HG02852 (cell line): ENCODE data around the gene MOB2.
"Not testable (repeated sequence)": the region's sequence is repeated elsewhere in the genome, so short reads cannot be mapped to it uniquely, and the experiment has no call there.

Source experiments
- ATAC-seq: cut with Tn5 transposase; IDR thresholded peaks from one replicate; pipeline ENCODE4 v1.9.1; 2021; ENCODE audit warnings: mild to moderate bottlenecking, moderate library complexity; ENCODE audit not compliant: unreplicated experiment

The MOB2 gene

GRCh38 chr11:1518301-1518700 lies 31.7 kb upstream of the MOB2 start:
- no peak for ATAC-seq

- ATAC-seq: no peak
Measured at GRCh38 chr11:1517117-1518005, 30.8 kb upstream of the MOB2 start.

GRCh38 chr11:1516273-1517067 lies 29.9 kb upstream of the MOB2 start:
- no peak for ATAC-seq

- no peak for ATAC-seq
Measured at GRCh38 chr11:1515082-1516060, 28.8 kb upstream of the MOB2 start.

- no peak for ATAC-seq
Measured at GRCh38 chr11:1514336-1515061, 27.9 kb upstream of the MOB2 start.

- ATAC-seq: no peak
Measured at GRCh38 chr11:1513326-1514296, 27.0 kb upstream of the MOB2 start.

GRCh38 chr11:1512531-1513258 lies 26.1 kb upstream of the MOB2 start:
- not testable (repeated sequence) for ATAC-seq

- no peak for ATAC-seq
Measured at GRCh38 chr11:1511937-1512496, 25.4 kb upstream of the MOB2 start.

GRCh38 chr11:1510928-1511327 lies 24.3 kb upstream of the MOB2 start:
- ATAC-seq: no peak

GRCh38 chr11:1510351-1510750 lies 23.8 kb upstream of the MOB2 start:
- ATAC-seq: not testable (repeated sequence)

- no peak for ATAC-seq
Measured at GRCh38 chr11:1509626-1510255, 23.2 kb upstream of the MOB2 start.

- ATAC-seq: no peak
Measured at GRCh38 chr11:1508986-1509385, 22.4 kb upstream of the MOB2 start.

- ATAC-seq: no peak
Measured at GRCh38 chr11:1508491-1508891, 21.9 kb upstream of the MOB2 start.

- ATAC-seq: no peak
Measured at GRCh38 chr11:1507381-1508140, 21.0 kb upstream of the MOB2 start.

- no peak for ATAC-seq
Measured at GRCh38 chr11:1506981-1507380, 20.4 kb upstream of the MOB2 start.

GRCh38 chr11:1505480-1505879 lies 18.9 kb upstream of the MOB2 start:
- no peak for ATAC-seq
